IMR-90 (cell line): Measurements from ENCODE around the gene OSBPL6. TPM values are rescaled to one million over a fixed set of nuclear protein-coding genes. Genes with fewer than 3 reads are reported as not detected.

Experiments
- ATAC-seq: fragments of 200-7000 bp; cut with Tn5 transposase; 2 replicates; pipeline ENCODE4 v1.9.1; 2020; ENCODE audit warnings: low read depth, mild to moderate bottlenecking, moderate library complexity
- BruUV-seq: library from RNA; stranded (reverse); fragments of 400-500 nt; replicated peaks from 2 replicates; lab custom pipeline; 2021; lab: Mats Ljungman, UMichigan
- CTCF ChIA-PET: fragments of 300-600 bp; formaldehyde crosslinking; extraction: SDS; loops from one replicate; lab custom pipeline; 2021; ENCODE audit warnings: antibody characterized with exemption; lab: Yijun Ruan, JAX
- POLR2A ChIA-PET: fragments of 300-600 bp; sonication (Branson Sonifier 250); formaldehyde crosslinking; loops from one replicate; lab custom pipeline; 2022; ENCODE audit warnings: antibody characterized with exemption; ENCODE audit not compliant: unreplicated experiment; lab: Charles Lee
- DNase-seq: peaks from one replicate; pipeline ENCODE4 v3.0.0; 2013
- H2AFZ ChIP-seq: replicated peaks from 2 replicates; pipeline ENCODE3; 2013; ENCODE audit warnings: low read length, mild to moderate bottlenecking; ENCODE audit not compliant: poor library complexity
- H2AK5ac ChIP-seq: 2 replicates; pipeline ENCODE4 v1.6.1; 2013; ENCODE audit warnings: low read depth, low read length, inconsistent platforms
- H2AK9ac ChIP-seq: replicated peaks from 2 replicates; pipeline ENCODE3; 2013; ENCODE audit warnings: mild to moderate bottlenecking, low read depth, low read length, moderate library complexity; ENCODE audit not compliant: poor library complexity
- H2BK120ac ChIP-seq: 2 replicates; pipeline ENCODE4 v1.6.1; 2013; ENCODE audit warnings: low read depth, low read length, inconsistent platforms
- H2BK15ac ChIP-seq: 3 replicates; pipeline ENCODE4 v1.6.1; 2013; ENCODE audit warnings: low read depth, low read length, inconsistent platforms
- H2BK20ac ChIP-seq: 2 replicates; pipeline ENCODE4 v1.6.1; 2013; ENCODE audit warnings: low read depth, mild to moderate bottlenecking, inconsistent platforms, low read length, moderate library complexity
- H2BK5ac ChIP-seq: 2 replicates; pipeline ENCODE4 v1.6.1; 2013; ENCODE audit warnings: mild to moderate bottlenecking, low read depth, low read length, inconsistent platforms; ENCODE audit not compliant: poor library complexity, severe bottlenecking
- H3K14ac ChIP-seq: replicated peaks from 2 replicates; pipeline ENCODE4 v1.6.1; 2013; ENCODE audit warnings: low read depth, low read length, inconsistent platforms
- H3K18ac ChIP-seq: 2 replicates; pipeline ENCODE4 v1.6.1; 2013; ENCODE audit warnings: low read depth, low read length, control low read depth
- H3K23ac ChIP-seq: 2 replicates; pipeline ENCODE4 v1.6.1; 2013; ENCODE audit warnings: low read depth, low read length, inconsistent platforms
- H3K27ac ChIP-seq: 2 replicates; pipeline ENCODE4 v1.5.1; 2013; ENCODE audit warnings: mild to moderate bottlenecking, control low read depth, low read length; ENCODE audit not compliant: insufficient read depth
- H3K27me3 ChIP-seq: 2 replicates; pipeline ENCODE4 v1.6.1; 2013; ENCODE audit warnings: low read length; ENCODE audit not compliant: control insufficient read depth, insufficient read depth
- H3K36me3 ChIP-seq: 2 replicates; pipeline ENCODE4 v1.6.1; 2013; ENCODE audit warnings: low read length, mixed read lengths; ENCODE audit not compliant: control insufficient read depth, insufficient read depth
- H3K4ac ChIP-seq: 2 replicates; pipeline ENCODE4 v1.6.1; 2013; ENCODE audit warnings: low read depth, low read length, inconsistent platforms
- H3K4me1 ChIP-seq: 2 replicates; pipeline ENCODE4 v1.6.1; 2013; ENCODE audit warnings: low read length, mixed read lengths; ENCODE audit not compliant: control insufficient read depth, insufficient read depth
- H3K4me2 ChIP-seq: 2 replicates; pipeline ENCODE4 v1.6.1; 2013; ENCODE audit warnings: low read depth, mild to moderate bottlenecking, control low read depth, low read length, moderate library complexity
- H3K4me3 ChIP-seq: 2 replicates; pipeline ENCODE4 v1.5.1; 2013; ENCODE audit warnings: low read depth, mild to moderate bottlenecking, control low read depth, low read length, moderate library complexity; ENCODE audit not compliant: insufficient read depth
- H3K56ac ChIP-seq: 2 replicates; pipeline ENCODE4 v1.6.1; 2013; ENCODE audit warnings: low read length, inconsistent platforms; ENCODE audit not compliant: insufficient read depth; ENCODE audit errors: extremely low read depth
- H3K79me1 ChIP-seq, 2 experiments: 2 replicates each; pipeline ENCODE4 v1.6.1; 2013; ENCODE audit warnings: low read length in 2 of 2, inconsistent platforms in 1 of 2, low read depth in 1 of 2
- H3K9ac ChIP-seq: 2 replicates; pipeline ENCODE4 v1.6.1; 2013; ENCODE audit warnings: low read depth, low read length, control low read depth
- H3K9me1 ChIP-seq: 2 replicates; pipeline ENCODE4 v1.6.1; 2013; ENCODE audit warnings: low read length, inconsistent platforms; ENCODE audit not compliant: insufficient read depth
- H3K9me3 ChIP-seq: 2 replicates; pipeline ENCODE4 v1.6.1; 2013; ENCODE audit warnings: low read length; ENCODE audit not compliant: control insufficient read depth, insufficient read depth
- H4K20me1 ChIP-seq: 2 replicates; pipeline ENCODE4 v1.6.1; 2013; ENCODE audit warnings: low read length, inconsistent platforms; ENCODE audit not compliant: insufficient read depth
- H4K5ac ChIP-seq: 2 replicates; pipeline ENCODE4 v1.6.1; 2013; ENCODE audit warnings: mild to moderate bottlenecking, low read depth, low read length, control low read depth
- H4K8ac ChIP-seq, 2 experiments: 2 replicates each; pipeline ENCODE4 v1.6.1; 2013; ENCODE audit warnings: low read depth in 2 of 2, low read length in 2 of 2, control low read depth in 1 of 2, inconsistent platforms in 1 of 2
- H4K91ac ChIP-seq: 2 replicates; pipeline ENCODE4 v1.6.1; 2013; ENCODE audit warnings: low read depth, low read length, inconsistent platforms; ENCODE audit not compliant: insufficient read depth
- CEBPB ChIP-seq: IDR thresholded peaks from 2 replicates; pipeline ENCODE4 v1.6.1; 2012; ENCODE audit warnings: low read depth, low read length, improper control_type of control experiment
- MXI1 ChIP-seq: IDR thresholded peaks from 2 replicates; pipeline ENCODE4 v1.6.1; 2012; ENCODE audit warnings: low read depth, mild to moderate bottlenecking, low read length, moderate library complexity, borderline replicate concordance
- dilution Hi-C: fragments of 300-500 bp; cut with HindIII; formaldehyde crosslinking; loops from one replicate; pipeline ENCODE4 v1.14.3; 2018; ENCODE audit warnings: low sequenced_read_pairs; ENCODE audit not compliant: unreplicated experiment
- in situ Hi-C: fragments of 300-500 bp; cut with MboI; formaldehyde crosslinking; loops from 3 replicates; pipeline ENCODE4 v1.14.3; 2019; ENCODE audit warnings: low sequenced_read_pairs, inconsistent platforms, mixed read lengths
- intact Hi-C: fragments of 100-400 bp; cut with micrococcal nuclease; formaldehyde crosslinking; loops from 2 replicates; pipeline ENCODE4 v1.10.0; 2022
- polyA plus RNA-seq, 3 experiments: library from polyadenylated mRNA; depleted of rRNA; stranded (reverse); fragments of >200 nt; gene quantifications; 2 replicates each; pipeline ENCODE4 v1.2.3, GENCODE V29; 2012; ENCODE audit warnings: low replicate concordance in 1 of 3
- total RNA-seq: library from RNA; depleted of rRNA; stranded (reverse); fragments of >200 nt; gene quantifications from 2 replicates; pipeline ENCODE4 v1.2.3, GENCODE V29; 2012

The OSBPL6 gene
- total and polyA plus RNA-seq, 2 of the 4 experiments (the other 2 are of a cell fraction), result 3.2 to 3.7 TPM

DNA sequence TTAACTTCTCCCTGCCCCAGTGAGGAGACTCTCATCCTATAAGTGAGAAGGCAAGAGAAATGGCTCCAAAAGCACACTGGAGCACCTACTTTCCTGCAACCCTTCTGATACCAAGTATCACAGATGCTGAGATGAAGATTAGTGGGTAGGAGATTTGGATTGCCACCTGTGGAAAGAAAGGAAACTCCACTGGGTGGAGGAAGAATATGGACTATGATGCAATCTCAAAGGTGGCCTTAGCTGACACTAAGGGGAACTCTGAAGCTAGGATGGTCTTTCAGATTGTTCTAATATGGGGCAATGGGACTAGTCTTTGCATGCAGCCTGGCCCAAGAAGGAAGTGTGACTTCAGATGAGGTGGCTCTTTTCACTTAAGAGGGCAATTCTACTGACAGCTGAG, 235.0 kb downstream of the OSBPL6 start:
- no peak overlapping the region for H2AK5ac ChIP-seq
- H2BK5ac ChIP-seq, result no peak overlapping the region
- no peak overlapping the region for H3K9ac ChIP-seq
- H3K36me3 ChIP-seq, result peaks cover 15% of the 10 kb centered on the region
- TF ChIP-seq CEBPB (peak; percentile 50), MXI1 (no peak)
- H2BK120ac ChIP-seq, result no peak overlapping the region
- no peak overlapping the region for H4K8ac ChIP-seq
- no peaks in the 10 kb centered on the region for H4K20me1 ChIP-seq
- H2AK9ac ChIP-seq, result no peak overlapping the region
- in situ Hi-C loops, result no loop called here
- H2BK20ac ChIP-seq, result no peak overlapping the region
- H3K4me3 ChIP-seq, result no peak overlapping the region
- no peak overlapping the region for H3K23ac ChIP-seq
- no peak overlapping the region for H3K4me2 ChIP-seq
- H3K14ac ChIP-seq, result no peak overlapping the region
- DNase-seq (no peak), ATAC-seq (no peak)
- no peaks in the 10 kb centered on the region for H3K27me3 ChIP-seq
- H3K18ac ChIP-seq, result no peak overlapping the region
- H4K5ac ChIP-seq, result no peak overlapping the region
- intact Hi-C loops, result no loop called here
- no peaks in the 10 kb centered on the region for H3K4me1 ChIP-seq
- peaks cover 2 to 21% of the 10 kb centered on the region in 2 experiments; a peak in 3 of 4 replicates for H3K79me1 ChIP-seq
- TSS peak; percentile 16 for BruUV-seq
- no peak overlapping the region for H2BK15ac ChIP-seq
- POLR2A ChIA-PET, result no interaction called here
- CTCF ChIA-PET, result interaction anchor here (0.6 to 1.0 kb wide), 3 partner anchors 11 to 116 kb away, joined by 3 read pairs; no protein-coding TSS in a partner anchor
- no peak overlapping the region for H3K56ac ChIP-seq
- dilution Hi-C loops, result no loop called here
- H3K9me1 ChIP-seq, result peaks cover 11% of the 10 kb centered on the region; the same call in 1 of the 2 replicates
- H3K27ac ChIP-seq, result no peak overlapping the region
- no peak overlapping the region for H4K91ac ChIP-seq
- peaks cover 2% of the 10 kb centered on the region; the same call in 1 of the 2 replicates for H3K9me3 ChIP-seq
- H3K4ac ChIP-seq, result no peak overlapping the region
- H2AFZ ChIP-seq, result no peak overlapping the region
